Stimulated activated CD8-positive, alpha-beta memory T cell treated with anti-CD3 and anti-CD28 coated beads, Interleukin-4, amount 100 ng/mL, for 24 hours (primary cell): ENCODE measurements around the gene MED26.
"Not testable (repeated sequence)": the region's sequence is repeated elsewhere in the genome, so short reads cannot be mapped to it uniquely, and the experiment has no call there.

ENCODE experiments used
- DNase-seq: peaks from one replicate; pipeline ENCODE4 v3.0.0-alpha.2; 2020; ENCODE audit warnings: low read depth

The MED26 gene

DNA sequence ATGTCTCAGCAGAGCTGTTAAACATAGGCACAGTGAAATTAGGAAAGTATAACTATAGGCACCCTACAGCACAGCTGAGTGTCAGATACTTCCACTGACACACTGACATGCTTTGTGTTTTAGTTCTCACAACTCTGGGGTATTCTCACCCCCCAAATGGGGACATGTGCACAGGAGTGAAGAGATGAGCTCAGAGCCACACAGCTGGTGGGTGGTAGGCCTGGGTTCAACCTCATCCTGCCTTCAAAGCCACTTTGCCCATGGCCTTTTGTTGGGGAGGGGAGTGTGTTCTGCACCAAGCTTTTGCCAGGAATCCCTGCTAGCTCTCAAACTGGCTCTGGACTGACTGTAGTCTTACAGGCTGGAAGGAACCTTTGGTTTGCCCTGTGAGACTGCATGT lies 54.1 kb downstream of the MED26 start:
- DNase-seq = no peak

DNA sequence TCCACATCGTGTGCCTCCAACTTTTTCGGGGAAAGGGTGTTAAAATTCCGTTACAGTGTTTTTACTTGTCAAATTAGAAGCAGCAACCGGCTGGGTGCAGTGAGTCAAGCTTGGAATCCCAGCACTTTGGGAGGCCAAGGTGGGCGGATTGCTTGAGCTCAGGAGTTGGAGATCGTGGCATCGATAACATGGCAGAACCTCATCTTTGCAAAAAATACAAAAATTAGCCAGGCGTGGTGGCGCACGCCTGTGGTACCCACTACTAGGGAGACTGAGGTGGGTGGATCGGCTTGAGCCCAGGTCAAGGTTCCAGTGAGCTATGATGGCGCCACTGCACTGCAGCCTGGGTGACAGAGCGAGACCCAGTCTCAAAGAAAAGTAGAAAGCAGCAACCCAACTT lies 54.7 kb downstream of the MED26 start:
- DNase-seq = no peak

DNA sequence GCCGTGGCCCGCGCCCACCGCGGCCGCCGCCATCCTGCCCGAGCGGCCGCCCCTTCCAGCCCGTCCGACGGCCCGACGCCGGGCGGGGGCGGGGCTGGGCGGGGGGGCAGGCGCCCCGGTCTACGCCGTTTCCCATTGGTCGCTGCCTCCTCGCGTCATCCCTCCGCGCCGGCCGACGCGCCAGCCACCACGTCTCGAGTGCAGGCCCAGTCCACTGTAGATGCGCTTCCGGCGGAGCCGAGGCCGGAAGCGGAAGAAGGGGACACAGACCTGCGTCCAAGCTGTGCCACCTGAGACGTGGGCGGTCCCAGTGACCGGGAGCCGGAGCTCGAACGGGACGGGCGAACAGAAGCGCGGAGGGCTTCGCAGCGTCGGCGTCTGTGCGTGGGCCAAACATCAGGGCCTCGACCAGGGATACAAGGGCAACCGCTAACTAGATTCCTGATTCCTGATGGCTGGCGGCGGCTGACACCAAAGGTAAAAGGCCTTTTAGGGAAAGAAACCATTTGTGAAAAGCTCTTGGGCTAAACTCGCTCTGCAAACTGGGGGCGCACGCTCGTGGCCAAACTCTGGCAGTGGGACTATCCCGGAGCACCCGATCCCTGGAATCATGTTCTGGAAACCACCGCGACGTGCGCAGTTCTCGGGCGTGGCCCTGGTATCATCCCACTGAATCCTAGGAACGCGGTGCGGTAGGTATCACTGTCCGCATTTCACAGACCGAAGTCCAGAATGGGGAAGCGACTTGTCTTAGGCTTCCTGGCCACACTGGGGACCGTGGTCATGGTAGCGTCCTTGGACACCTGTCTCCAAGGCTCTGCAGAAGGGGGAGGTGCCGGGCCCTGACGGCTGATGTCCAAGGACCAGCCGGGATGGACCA lies 55.4 kb downstream of the MED26 start, which contains the start of gene SLC35E1:
SLC35E1 (minus strand) TSS at position 84 of the 880 bp plus-strand sequence; CDS start at position 33, 51 bp downstream.
- peak; percentile 90 for DNase-seq

DNA sequence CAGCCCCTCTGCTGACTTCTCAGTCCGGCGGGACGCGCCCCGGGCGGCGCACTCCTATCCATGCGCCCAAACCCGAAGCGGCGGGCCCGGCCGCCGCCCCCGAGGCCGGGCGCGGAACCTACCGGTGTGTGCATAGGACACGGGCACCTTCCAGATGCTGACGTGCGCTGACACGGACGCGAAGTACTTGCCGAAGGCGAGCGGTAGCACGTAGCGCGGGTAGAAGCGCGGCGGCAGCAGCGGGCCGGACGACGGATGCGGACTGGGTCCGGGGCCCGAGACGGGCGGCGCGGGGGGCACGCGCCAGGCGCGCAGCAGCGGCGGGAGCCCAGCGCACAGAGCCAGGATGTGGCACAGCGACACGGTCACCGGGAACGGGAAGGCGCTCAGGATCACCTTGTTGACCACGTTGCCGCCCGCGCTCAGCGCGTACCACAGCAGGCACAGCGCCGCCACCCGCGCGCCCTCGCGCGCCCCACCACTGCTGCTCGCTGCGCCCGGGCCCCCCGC lies 56.1 kb downstream of the MED26 start:
- DNase-seq = no peak

DNA sequence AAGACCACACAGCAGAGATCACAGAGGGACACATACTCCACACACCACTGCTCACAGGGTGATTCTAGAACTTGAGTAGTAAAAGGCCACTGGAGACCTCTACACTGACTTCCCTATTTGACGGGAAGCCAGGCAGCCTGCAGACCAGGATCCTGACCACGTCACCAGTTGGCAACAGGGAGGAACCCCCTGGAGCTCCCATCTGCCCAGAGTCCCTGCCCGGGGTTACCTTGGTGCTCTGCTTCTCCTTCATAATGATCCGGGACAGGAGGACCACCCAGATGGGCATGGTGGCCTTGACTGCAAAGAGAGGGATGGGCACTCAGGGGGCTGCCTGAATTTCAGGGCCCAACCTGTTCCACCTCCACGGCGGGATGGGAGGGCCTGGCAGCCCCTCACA lies 56.7 kb downstream of the MED26 start:
- no peak for DNase-seq

DNA sequence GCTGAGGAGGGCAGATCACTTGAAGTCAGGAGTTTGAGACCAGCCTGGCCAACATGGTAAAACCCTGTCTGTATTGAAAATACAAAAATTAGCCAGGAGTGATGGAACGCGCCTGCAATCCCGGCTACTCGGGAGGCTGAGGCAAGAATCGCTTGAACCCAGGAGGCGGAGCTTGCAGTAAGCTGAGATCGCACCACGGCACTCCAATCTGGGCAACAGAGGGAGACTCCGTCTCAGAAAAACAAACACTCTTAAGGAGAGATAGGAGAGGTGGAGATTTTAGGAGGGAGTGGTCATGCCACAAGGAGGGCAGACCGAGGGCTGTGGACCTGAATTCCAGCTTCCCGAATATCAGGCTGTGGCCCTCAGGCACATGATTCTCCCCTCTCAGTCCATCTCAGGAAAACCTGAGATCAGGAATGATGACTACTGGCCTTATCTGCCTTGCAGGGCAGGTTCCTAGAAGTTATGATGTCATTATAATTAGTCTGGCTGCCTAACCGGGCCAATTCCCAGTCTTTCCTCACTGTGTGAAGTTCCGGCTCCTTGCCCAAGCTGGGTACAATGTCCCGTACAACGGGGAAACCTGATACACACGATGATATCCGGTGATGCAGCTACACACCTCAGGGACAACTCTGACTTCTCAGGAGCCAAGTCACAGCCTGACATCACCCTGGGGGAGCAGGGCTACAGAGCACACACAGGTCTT lies 58.2 kb downstream of the MED26 start:
- no peak for DNase-seq

DNA sequence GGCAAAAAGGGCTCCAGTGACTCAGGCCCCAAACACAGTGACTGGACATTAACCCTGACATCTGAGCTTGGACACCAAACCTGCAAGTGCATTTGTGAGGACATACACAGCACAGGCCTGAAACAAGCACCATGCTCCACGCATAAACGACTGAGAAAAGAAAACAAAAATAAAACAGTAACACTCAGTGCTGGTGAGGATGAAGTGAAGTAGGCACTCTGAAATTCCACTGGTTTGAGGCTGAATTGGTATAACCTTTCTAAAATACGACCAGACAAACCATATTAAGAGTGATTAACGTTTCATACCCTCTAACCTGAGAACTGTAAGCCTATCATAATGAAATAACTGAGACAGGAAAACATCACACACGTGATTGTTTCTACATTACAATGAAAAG lies 61.3 kb downstream of the MED26 start:
- DNase-seq = no peak

DNA sequence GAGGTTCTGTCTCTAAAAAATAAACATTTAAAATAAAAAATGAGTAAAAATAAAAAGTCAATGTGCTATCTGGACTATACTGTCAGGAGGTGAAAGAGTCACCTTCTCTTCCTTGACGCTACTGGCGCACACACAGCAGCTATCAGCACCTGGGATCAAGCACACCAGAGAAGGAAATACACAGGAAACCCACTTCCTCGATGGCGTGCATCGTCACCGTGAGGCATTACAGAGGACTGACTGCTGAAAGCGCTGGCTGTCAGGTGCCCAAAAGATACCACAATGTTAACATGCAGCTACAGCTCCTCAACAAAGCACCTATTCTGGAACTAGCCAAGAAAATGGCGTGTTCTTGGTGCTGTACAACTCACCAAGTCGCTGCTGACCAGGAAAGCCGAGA lies 61.8 kb downstream of the MED26 start:
- peak; percentile 48 for DNase-seq

DNA sequence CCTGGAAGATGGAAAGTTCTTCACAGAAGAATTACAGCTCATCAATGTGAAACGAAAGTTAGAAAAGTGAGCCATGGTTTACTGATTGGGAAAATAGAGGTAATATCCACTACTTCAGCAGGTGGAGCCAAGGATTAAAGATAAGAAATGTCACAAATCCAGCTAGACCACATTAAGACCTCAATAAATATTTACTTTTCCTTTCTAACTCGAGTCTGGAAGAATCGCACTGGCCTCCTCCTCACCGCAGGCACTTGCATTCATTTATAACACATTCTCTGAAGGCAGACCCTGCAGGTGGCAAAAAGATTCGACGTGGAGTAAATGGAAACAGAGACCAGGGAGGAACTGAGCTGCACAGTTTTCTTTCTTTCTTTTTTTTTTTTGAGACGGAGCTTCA lies 63.2 kb downstream of the MED26 start:
- no peak for DNase-seq

DNA sequence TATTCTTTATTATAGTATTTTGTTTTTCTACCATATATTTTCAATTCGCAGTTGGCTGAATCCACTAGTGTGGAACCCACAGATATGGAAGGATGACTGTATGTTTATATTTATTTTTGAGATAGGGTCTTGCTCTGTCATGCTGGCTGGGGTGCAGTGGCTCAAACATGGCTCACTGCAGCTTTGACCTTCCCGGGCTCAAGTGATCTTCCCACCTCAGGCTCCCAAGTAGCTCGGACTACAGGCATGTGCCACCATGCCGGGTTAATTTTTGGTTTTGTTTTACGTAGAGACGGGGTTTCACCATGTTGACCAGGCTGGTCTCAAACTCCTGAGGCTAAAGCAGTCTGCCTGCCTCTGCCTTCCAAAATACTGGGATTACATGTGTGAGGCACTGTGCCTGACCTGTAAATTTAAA lies 65.4 kb downstream of the MED26 start:
- DNase-seq = no peak

DNA sequence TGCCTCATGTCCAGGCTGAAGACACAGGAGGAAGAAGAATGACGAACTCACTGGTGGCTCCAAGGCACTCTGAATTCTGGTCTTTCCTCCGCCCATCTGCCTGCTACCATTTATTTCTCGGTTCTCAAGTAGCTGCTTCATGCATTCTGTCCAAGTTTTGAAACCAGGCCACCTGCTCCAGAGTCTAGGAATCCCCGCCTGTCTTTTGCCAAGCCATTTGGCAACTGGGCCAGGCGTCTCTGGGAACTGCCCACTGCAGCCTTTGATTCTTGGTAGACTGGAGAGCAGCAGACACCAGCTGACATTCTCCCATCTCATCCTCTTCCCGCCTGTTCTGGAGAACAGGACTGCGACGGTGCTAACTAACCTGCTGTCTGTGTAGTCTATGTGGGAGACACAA lies 66.6 kb downstream of the MED26 start:
- no peak for DNase-seq

DNA sequence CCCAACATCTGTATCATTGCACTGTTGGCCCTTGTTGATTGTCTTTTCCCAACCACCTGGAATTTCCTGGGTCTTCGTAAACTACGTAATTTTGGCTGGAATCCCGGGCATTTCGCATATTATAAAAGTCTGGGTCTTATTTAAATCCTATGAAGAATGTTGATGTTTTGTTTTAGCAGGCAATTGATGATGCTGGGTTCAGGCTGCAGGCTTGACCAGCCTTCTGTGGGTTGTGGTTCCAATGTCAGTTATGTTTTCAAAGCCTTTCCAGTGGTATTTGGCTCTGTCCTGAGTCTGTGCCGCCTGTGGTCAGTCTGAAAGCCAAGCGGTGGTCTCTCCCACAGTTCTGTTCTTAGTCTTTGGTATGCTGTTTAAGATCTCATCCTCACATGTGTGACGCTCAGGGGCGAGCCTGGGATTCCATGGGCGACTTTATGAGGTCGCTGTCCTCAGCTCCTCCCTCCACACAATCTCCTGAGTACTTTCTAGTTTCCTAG lies 68.2 kb downstream of the MED26 start:
- no peak for DNase-seq

DNA sequence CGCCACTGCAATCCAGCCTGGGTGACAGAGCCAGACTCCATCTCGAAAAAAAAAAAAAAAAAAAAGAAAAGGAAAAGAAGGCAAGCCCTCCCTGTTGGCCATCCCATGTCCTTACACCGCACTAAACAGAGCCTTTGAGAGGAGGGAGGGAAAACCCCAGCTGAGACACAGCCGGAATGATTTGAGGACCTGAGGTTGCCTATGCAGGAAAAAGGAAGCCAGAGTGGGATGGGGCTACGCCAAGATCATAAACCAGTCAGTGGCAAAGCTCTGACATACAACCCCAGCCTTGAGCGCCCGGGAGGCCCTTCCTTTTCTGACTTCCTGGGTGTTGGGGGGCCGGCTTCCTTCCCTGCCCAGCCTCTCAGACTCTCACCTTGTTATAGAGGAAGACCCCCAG lies 73.2 kb downstream of the MED26 start:
- DNase-seq = no peak

DNA sequence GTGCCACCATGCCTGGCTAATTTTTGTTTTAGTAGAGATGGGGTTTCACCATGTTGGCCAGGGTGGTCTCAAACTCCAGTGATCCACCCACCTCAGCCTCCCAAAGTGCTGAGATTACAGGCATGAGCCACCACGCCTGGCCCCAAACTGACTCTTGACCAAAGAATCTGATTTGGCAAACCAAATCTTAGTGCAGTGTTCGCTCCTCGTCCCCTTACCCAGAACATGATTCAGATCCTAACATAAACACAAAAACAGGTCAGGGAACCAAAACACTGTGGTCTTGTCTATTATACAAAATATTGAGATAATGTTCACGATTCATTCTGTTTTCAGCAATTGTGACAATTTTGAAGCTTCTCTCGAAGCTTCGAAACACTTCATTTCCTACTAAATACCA lies 76.1 kb downstream of the MED26 start:
- DNase-seq = not testable (repeated sequence)

DNA sequence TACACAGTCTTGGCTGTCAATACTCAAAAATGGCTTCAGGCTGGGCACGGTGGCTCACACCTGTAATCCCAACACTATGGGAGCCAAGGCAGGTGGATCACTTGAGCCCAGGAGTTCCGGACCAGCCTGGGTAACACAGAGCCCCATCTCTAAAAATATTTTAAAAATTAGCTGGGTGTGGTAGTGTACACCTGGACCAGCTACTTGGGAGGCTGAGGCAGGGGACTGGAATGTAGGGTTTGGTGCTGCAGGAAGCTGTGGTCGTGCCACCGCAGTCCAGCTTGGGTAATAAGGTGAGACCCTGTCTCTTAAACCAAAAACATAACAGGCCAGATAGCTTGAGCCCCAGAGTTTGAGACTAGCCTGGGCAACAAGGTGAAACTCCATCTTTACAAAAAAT lies 79.0 kb downstream of the MED26 start:
- no peak for DNase-seq

DNA sequence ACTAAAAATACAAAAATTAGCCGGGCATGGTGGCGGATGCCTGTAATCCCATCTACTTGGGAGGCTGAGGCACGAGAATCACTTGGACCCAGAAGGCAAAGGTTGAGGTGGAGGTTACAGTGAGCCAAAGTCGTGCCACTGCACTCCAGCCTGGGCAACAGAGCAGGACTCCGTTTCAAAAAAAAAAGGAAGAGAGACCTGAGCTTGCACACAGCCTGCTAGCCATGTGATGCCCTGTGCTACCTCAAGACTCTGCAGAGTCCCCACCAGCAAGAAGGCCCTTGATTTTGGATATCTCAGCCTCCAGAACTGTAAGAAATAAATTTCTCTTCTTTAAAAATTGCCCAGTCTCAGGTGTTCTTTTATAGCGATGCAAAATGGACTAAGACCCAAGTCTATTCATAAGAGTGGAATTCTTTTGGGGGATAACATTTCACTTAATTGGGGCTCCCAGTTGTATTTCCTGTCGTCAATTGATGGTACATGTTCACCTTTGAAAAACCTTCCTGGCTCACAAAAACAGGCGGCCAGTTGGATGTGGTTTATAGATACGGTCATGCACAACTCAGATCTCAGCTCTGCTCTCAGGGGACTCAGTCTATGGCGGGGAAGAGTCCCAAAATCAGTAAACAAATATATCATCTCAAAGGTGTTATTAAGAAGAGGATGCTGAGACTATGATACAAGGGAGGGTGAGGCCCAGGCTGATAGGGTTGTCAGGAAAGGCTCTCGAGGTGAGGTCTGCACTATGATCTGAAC lies 83.4 kb downstream of the MED26 start:
- no peak for DNase-seq

DNA sequence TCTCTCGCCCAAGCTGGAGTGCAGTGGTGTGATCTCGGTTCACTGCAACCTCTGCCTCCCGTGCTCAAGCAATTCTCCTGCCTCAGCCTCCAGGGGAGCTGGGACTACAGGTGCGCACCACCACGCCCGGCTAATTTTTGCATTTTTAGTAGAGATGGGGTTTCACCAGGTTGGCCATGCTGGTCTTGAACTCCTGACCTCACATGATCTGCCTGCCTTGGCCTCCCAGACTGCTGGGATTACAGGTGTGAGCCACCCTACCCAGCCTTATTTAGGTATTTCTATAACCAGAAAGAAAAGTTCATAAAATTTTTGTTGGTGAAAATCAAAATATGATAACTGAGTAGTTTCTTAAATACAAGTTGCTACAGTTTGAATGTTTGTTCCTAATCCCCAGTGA lies 84.3 kb downstream of the MED26 start:
- not testable (repeated sequence) for DNase-seq

DNA sequence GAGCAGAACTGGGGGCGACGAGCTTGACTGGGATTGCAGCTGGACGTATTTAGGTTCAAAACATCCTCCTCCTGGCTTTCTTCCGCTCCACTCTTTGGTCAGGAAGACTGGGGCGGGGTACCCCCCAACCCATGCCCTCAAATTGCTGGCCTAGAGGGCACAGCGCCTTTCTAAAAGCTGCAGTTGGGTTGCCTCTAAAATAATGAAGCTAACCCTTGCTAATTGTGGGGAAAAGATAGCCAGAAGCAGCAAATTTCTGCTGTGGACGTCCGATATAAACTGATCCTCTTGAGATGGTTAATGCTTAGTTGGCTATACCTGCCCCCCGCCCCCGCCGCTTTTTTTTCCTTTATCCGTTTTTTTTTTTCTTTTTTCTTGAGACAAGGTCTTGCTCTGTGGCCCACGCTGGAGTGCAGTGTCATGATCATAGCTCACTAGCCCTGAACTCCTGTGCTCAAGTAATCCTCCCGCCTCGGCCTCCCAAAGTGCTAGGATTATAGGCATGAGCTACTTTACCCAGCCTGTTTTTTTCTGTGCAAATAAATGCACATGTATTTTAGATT lies 85.0 kb downstream of the MED26 start:
- DNase-seq = no peak

DNA sequence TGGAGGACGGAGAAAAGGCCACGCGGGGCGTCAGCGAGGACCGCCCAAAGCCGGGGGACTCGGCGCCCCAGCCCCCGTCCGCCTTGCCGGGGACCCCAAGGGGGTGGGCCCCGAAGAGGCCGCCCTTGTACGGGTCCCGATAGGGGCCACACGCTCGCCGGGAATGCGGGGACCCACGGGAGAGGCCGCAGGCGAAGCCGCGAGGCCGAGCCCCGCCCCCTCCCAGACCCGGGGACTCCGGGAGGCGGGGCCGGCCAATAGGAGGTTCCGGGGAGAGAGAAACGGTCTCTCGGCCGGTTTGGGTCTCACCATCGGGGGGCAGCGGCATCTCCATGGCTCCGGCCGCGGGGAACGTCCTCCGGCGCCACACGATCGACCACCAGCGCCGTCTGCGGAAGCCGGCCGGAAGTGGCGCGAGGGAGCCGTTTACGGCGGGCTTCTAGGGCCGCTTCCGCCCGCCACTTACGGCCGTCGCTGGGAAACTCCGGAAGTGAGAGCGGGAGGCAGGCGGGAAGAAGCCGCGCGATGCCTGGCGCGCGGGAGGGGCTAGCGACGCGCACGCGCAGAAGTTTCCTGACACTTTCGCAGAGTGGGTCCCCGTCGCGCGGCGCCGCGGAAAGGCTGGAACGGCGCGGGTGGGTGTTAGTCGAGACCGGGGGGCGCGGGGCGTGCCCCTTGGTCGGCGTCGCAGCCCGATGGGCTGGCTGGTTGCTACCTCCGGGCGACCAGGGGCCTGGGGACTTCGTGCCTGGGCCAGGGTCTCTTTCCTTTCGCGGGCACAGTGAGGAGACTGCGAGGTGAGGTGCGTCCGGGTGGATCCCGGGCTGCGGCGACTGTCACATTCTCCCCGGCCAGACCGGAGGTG lies 85.7 kb downstream of the MED26 start, which contains the start of gene CHERP:
CHERP (minus strand) TSS at position 393 of the 865 bp plus-strand sequence; CDS start at position 334, 59 bp downstream.
- peak; percentile 93 for DNase-seq

DNA sequence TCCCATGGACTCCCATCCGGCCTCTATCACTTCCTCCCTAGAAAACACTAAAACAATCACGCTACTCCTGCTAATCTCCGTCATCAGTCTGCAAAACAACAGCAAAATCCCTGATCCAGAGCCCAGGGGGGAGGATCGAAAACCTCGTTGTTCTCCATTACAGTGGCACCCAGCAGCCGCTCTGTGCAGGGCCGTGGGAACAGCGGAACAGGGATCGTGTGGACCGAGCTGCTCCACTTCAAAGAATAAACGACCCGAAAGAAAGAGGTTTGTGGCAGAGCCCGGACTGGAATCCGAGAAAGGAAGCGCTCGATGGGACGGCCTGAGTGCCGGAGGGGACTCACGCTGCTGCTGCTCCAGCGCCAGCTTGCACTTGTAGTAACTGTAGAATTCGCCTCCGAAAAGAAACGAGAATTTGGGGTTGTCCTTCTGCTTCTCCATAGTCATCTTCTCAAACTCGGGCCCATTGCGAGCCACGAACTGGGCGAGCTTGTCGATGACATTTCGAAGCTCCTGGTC lies 86.4 kb downstream of the MED26 start:
- DNase-seq = no peak
